Measurements from ENCODE around the gene MEGF8. TPM values are rescaled to one million over a fixed set of nuclear protein-coding genes. Genes with fewer than 3 reads are reported as not detected.

Gene MEGF8
- total and polyA plus RNA-seq, 12 donors: 10.2 to 44.6 (median 40.2) TPM

- 97 to 98% methylated on average over 14 of the region's 14 CpGs for WGBS, 2 donors
- peaks cover 0 to 96% (median 21%) of the 10 kb centered on the region in 9 donors for H3K36me3 ChIP-seq
Measured at GRCh38 chr19:42349378-42350107, 24.1 kb downstream of the MEGF8 start.

GRCh38 chr19:42350417-42350816 is 25.0 kb downstream of the MEGF8 start:
- H3K27ac ChIP-seq: no peak overlapping the region
- H3K36me3 ChIP-seq: peaks cover 0 to 96% (median 16%) of the 10 kb centered on the region in 9 donors
- TF ChIP-seq, protein P1, sequence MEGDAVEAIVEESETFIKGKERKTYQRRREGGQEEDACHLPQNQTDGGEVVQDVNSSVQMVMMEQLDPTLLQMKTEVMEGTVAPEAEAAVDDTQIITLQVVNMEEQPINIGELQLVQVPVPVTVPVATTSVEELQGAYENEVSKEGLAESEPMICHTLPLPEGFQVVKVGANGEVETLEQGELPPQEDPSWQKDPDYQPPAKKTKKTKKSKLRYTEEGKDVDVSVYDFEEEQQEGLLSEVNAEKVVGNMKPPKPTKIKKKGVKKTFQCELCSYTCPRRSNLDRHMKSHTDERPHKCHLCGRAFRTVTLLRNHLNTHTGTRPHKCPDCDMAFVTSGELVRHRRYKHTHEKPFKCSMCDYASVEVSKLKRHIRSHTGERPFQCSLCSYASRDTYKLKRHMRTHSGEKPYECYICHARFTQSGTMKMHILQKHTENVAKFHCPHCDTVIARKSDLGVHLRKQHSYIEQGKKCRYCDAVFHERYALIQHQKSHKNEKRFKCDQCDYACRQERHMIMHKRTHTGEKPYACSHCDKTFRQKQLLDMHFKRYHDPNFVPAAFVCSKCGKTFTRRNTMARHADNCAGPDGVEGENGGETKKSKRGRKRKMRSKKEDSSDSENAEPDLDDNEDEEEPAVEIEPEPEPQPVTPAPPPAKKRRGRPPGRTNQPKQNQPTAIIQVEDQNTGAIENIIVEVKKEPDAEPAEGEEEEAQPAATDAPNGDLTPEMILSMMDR (IDR thresholded peaks at IDR 0.05): no peak
- no peaks in the 10 kb centered on the region for H3K9me3 ChIP-seq
- DNase-seq (no peak), ATAC-seq (no peak)
- intact Hi-C loops (cut with DNase I): no loop called here
- peaks cover 0 to 4% (median 0%) of the 10 kb centered on the region in 9 donors for H3K4me1 ChIP-seq
- H3K27me3 ChIP-seq: no peaks in the 10 kb centered on the region
- WGBS, 2 donors: 93 to 95% methylated on average over 3 of the region's 3 CpGs
- H3K4me3 ChIP-seq: no peak overlapping the region

More at GRCh38 chr19:42349378-42350107, 24.1 kb downstream of the MEGF8 start:
- H3K27me3 ChIP-seq: no peaks in the 10 kb centered on the region
- H3K27ac ChIP-seq: no peak overlapping the region
- peaks cover 0 to 4% (median 0%) of the 10 kb centered on the region in 9 donors for H3K4me1 ChIP-seq
- no peak for ATAC-seq
- H3K4me3 ChIP-seq: no peak overlapping the region
- no peak for DNase-seq
- intact Hi-C loops (cut with DNase I): no loop called here
- no peaks in the 10 kb centered on the region for H3K9me3 ChIP-seq
- TF ChIP-seq, protein P1 (IDR thresholded peaks at IDR 0.05): no peak

GRCh38 chr19:42351079-42351735 is 25.8 kb downstream of the MEGF8 start:
- peaks cover 0 to 4% (median 0%) of the 10 kb centered on the region in 9 donors for H3K4me1 ChIP-seq
- no peaks in the 10 kb centered on the region for H3K9me3 ChIP-seq
- no peak for ATAC-seq
- DNase-seq: no peak
- no peak overlapping the region for H3K4me3 ChIP-seq
- 88 to 94% methylated on average over 21 of the region's 21 CpGs for WGBS, 2 donors
- intact Hi-C loops (cut with DNase I): no loop called here
- H3K36me3 ChIP-seq: peaks cover 0 to 96% (median 18%) of the 10 kb centered on the region in 9 donors
- TF ChIP-seq, protein P1 (IDR thresholded peaks at IDR 0.05): no peak
- no peaks in the 10 kb centered on the region for H3K27me3 ChIP-seq
- H3K27ac ChIP-seq: no peak overlapping the region

DNA sequence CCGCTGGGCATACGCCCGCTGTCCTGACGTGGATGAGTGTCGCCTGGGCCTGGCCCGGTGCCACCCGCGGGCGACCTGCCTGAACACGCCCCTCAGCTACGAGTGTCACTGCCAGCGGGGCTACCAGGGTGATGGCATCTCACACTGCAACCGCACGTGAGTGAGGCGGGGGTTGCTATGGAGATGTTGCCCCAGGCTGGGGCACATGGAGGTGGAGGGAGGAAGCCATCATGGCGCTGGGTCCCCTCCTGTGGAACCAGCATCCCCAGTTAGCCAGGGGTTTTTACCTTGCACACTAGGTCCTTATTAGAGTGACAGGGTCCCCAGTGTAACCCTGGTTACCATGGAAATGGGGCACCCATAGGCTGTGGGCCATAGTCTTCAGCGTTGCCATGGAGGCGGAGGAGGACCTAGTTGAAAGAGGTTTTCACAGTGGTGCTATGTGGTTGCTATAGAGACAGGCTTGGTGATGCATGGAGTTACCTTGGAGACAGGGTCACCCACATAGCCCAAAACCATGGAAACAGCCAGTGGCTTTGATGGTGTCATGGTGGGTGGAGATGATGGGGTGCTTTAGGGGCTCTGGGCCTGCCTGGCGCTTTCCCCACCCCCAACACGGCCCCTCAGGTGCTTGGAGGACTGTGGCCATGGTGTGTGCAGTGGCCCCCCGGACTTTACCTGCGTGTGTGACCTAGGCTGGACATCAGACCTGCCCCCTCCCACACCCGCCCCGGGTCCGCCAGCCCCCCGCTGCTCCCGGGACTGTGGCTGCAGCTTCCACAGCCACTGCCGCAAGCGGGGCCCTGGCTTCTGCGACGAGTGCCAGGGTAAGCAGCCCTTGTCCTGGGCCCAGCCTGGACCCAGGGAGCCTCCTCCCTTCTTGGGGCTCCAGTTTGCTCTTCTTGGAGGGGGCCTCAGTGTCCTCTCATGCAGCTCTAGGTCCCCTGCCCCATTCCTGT is 27.1 kb downstream of the MEGF8 start:
- Histone ChIP-seq H3K27ac (no peak overlapping the region), H3K36me3 (peaks cover 0 to 100% (median 31%) of the 10 kb centered on the region in 9 donors), H3K4me3 (no peak overlapping the region), H3K4me1 (no peaks in the 10 kb centered on the region), H3K27me3 (no peaks in the 10 kb centered on the region), H3K9me3 (no peaks in the 10 kb centered on the region)
- TF ChIP-seq, protein P1 (IDR thresholded peaks at IDR 0.05): no peak
- no peak for DNase-seq
- intact Hi-C loops (cut with DNase I): no loop called here
- ATAC-seq: no peak
- WGBS, 2 donors: 92 to 93% methylated on average over 31 of the region's 31 CpGs
